ENCODE measurements around the gene CYBC1.

- TF ChIP-seq CTCF (IDR thresholded peaks at IDR 0.05), result no peak
- TF ChIP-seq REST (IDR thresholded peaks at IDR 0.05; ENCODE audit: insufficient read depth in 1 of 2, low read depth in 2 of 2, low read length in 1 of 2), result no peak
- TF ChIP-seq POLR2AphosphoS5 (IDR thresholded peaks at IDR 0.05; ENCODE audit: low read depth, low read length), result no peak
- no peak for TF ChIP-seq SIN3A (IDR thresholded peaks at IDR 0.05; ENCODE audit: borderline replicate concordance, insufficient read depth, low read depth, low read length)
These were observed 33.8 kb downstream of the CYBC1 start for GRCh38 chr17:82416771-82417170.

Data from Panc1 (cell line).